Parathyroid adenoma (tissue), 2 donors: Measurements from ENCODE around the gene H6PD.

Source experiments
- H2AFZ ChIP-seq: fragments of 300-600 bp; sonication (generic); one replicate; pipeline ENCODE4 v1.7.0; 2017; ENCODE audit warnings: antibody characterized with exemption, mild to moderate bottlenecking
- H3K27ac ChIP-seq: fragments of 300-600 bp; sonication (generic); one replicate; pipeline ENCODE4 v1.7.0; 2017
- H3K27me3 ChIP-seq: fragments of 300-600 bp; sonication (generic); one replicate; pipeline ENCODE4 v1.7.0; 2017; ENCODE audit warnings: low read length; ENCODE audit not compliant: control insufficient read depth, insufficient read depth
- H3K36me3 ChIP-seq: fragments of 300-600 bp; sonication (generic); one replicate; pipeline ENCODE4 v1.7.0; 2017; ENCODE audit warnings: low read length; ENCODE audit not compliant: control insufficient read depth, insufficient read depth
- H3K4me1 ChIP-seq: fragments of 300-600 bp; sonication (generic); one replicate; pipeline ENCODE4 v1.7.0; 2017; ENCODE audit warnings: control low read depth
- H3K4me2 ChIP-seq: fragments of 300-600 bp; sonication (generic); one replicate; pipeline ENCODE4 v1.7.0; 2017; ENCODE audit warnings: low read length
- H3K4me3 ChIP-seq: fragments of 300-600 bp; sonication (generic); one replicate; pipeline ENCODE4 v1.7.0; 2017; ENCODE audit warnings: low read depth, low read length
- H3K79me2 ChIP-seq: fragments of 300-600 bp; sonication (generic); one replicate; pipeline ENCODE4 v1.7.0; 2017; ENCODE audit warnings: control low read depth
- H3K9ac ChIP-seq: fragments of 300-600 bp; sonication (generic); one replicate; pipeline ENCODE4 v1.7.0; 2017; ENCODE audit warnings: mild to moderate bottlenecking
- H3K9me3 ChIP-seq: fragments of 300-600 bp; sonication (generic); one replicate; pipeline ENCODE4 v1.7.0; 2017; ENCODE audit warnings: low read length; ENCODE audit not compliant: control insufficient read depth
- CTCF ChIP-seq: fragments of 300-600 bp; sonication (generic); IDR thresholded peaks from one replicate; pipeline ENCODE4 v1.7.0; 2017; ENCODE audit warnings: antibody characterized with exemption, mild to moderate bottlenecking
- donor health status: primary hyperparathyroidism.

H6PD gene

DNA sequence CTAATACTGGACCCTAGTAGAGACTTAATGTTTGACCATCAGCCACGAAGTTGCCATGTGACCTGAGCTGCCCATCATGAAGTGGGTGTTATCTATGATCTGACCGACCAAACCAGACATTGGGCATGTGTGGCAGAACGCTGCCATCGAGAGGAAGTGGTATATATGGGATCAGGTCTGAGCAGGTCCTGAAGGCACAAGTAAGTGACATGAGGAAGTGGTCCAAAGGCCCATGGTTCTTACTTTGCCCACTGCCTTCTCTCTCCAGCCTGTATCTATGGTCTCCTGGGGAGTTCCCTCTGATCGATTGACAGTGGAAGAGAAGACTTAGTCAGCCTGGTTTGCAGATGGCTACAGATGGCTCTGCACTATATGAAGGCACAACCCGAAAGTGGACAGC, 66.0 kb downstream of the H6PD start:
- H3K27me3 ChIP-seq, result no peaks in the 10 kb centered on the region
- H3K4me1 ChIP-seq, result peaks cover 3% of the 10 kb centered on the region
- no peaks in the 10 kb centered on the region for H3K9me3 ChIP-seq
- no peak overlapping the region for H3K9ac ChIP-seq
- H2AFZ ChIP-seq, result no peak overlapping the region
- no peak overlapping the region for H3K4me2 ChIP-seq
- peaks cover 2% of the 10 kb centered on the region for H3K79me2 ChIP-seq
- H3K27ac ChIP-seq, result no peak overlapping the region
- TF ChIP-seq CTCF, result no peak
- no peak overlapping the region for H3K4me3 ChIP-seq
- no peaks in the 10 kb centered on the region for H3K36me3 ChIP-seq

- Histone ChIP-seq H3K4me3 (no peak overlapping the region), H3K4me1 (peaks cover 3% of the 10 kb centered on the region), H2AFZ (no peak overlapping the region), H3K27ac (peak overlapping the region; percentile 53), H3K9me3 (no peaks in the 10 kb centered on the region), H3K4me2 (no peak overlapping the region), H3K79me2 (peaks cover 2% of the 10 kb centered on the region), H3K36me3 (no peaks in the 10 kb centered on the region), H3K9ac (no peak overlapping the region), H3K27me3 (no peaks in the 10 kb centered on the region)
- TF ChIP-seq CTCF, result no peak
Observed at GRCh38 chr1:9302745-9303524, 68.4 kb downstream of the H6PD start.

DNA sequence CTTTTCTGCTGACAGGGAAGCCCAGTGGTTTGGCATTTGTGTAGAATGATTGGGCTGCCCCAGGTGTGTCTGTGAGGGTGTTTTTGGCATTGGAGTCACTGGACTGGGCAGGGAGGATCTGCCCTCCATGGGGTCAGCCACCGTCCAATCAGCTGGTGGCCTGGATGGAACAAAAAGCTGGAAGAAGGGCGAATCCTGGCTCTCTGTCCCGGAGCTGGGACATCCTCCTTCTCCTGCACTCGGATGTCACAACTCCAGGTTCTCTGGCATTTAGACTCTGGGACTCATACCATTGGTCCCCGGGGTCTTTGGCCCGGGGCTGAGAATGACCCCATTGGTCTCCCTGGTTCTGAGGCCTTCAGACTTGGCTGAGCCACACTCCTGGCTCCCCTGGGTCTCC, 69.3 kb downstream of the H6PD start:
- Histone ChIP-seq H3K27me3 (no peaks in the 10 kb centered on the region), H3K9ac (no peak overlapping the region), H3K4me3 (no peak overlapping the region), H3K4me1 (peaks cover 3% of the 10 kb centered on the region), H2AFZ (no peak overlapping the region), H3K36me3 (no peaks in the 10 kb centered on the region), H3K27ac (no peak overlapping the region), H3K79me2 (peaks cover 2% of the 10 kb centered on the region), H3K4me2 (no peak overlapping the region), H3K9me3 (no peaks in the 10 kb centered on the region)
- TF ChIP-seq CTCF, result no peak

DNA sequence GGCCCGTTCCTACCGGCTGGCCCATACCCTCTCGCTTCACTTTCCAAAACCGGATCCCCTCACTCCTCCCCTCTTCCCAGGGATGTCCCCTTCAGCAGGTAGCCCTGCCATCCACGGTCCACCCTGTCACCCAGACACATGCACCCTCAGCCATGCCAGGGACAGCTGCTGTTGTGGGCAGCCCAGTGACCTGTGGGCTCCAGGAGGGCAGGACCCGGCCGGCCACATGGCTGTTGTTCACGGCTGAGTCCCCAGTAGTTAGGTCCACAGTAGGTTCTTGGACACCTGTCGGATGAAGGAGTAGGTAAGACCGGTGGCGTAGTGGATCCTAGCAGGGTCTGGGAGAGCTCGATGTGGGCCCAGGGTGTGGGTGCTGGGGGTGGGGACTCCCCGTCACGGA, 70.6 kb downstream of the H6PD start:
- TF ChIP-seq CTCF, result no peak
- peaks cover 3% of the 10 kb centered on the region for H3K4me1 ChIP-seq

GRCh38 chr1:9306006-9306405, 71.4 kb downstream of the H6PD start:
- no peak for TF ChIP-seq CTCF
- Histone ChIP-seq H3K4me2 (no peak overlapping the region), H3K4me1 (peaks cover 3% of the 10 kb centered on the region), H3K27ac (no peak overlapping the region), H3K36me3 (no peaks in the 10 kb centered on the region), H3K9ac (no peak overlapping the region), H3K79me2 (no peaks in the 10 kb centered on the region), H2AFZ (no peak overlapping the region), H3K9me3 (no peaks in the 10 kb centered on the region), H3K27me3 (no peaks in the 10 kb centered on the region), H3K4me3 (no peak overlapping the region)

More for the DNA sequence above, 70.6 kb downstream of the H6PD start:
- no peak overlapping the region for H3K4me3 ChIP-seq
- H2AFZ ChIP-seq, result no peak overlapping the region
- no peaks in the 10 kb centered on the region for H3K27me3 ChIP-seq
- H3K79me2 ChIP-seq, result peaks cover 2% of the 10 kb centered on the region
- no peak overlapping the region for H3K27ac ChIP-seq
- H3K36me3 ChIP-seq, result no peaks in the 10 kb centered on the region
- no peak overlapping the region for H3K4me2 ChIP-seq
- H3K9me3 ChIP-seq, result no peaks in the 10 kb centered on the region
- no peak overlapping the region for H3K9ac ChIP-seq
